Esophagus squamous epithelium (tissue), 4 donors: Measurements from ENCODE around the gene SP100.

ENCODE experiments used
- POLR2A ChIP-seq, 4 donors: fragments of 450-650 bp; IDR thresholded peaks; one replicate each; pipeline ENCODE4 v1.6.1; 2017; ENCODE audit warnings: antibody characterized with exemption in 4 of 4, mild to moderate bottlenecking in 4 of 4, moderate library complexity in 3 of 4
- TF ChIP-seq, protein P1 (sequence below), 6 experiments: fragments of 450-650 bp in 4 of 6; fragments of 200-600 bp in 2 of 6; sonication (generic) in 2 of 6; IDR thresholded peaks; one replicate each; pipeline ENCODE4 v1.5.1; 2016 to 2019; ENCODE audit warnings: antibody characterized with exemption in 6 of 6, mild to moderate bottlenecking in 4 of 6, moderate library complexity in 4 of 6

DNA sequence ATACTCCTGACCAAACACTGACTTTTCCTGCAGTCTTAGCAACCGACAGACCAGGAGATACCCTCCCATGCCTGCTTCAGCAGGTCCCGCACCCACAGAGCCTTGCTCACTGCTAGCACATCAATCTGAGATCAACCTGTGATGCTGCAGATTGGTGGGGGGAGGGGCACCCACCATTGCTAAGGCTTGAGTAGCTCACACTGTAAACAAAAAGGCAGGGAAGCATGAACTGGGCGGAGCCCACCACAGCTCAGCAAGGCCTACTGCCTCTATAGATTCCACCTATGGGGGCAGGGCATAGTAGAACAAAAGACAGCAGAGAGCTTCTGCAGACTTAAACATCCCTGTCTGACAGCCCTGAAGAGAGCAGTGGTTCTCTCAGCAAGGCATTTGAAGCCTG lies 109.7 kb downstream of the SP100 start:
- TF ChIP-seq, protein P1, sequence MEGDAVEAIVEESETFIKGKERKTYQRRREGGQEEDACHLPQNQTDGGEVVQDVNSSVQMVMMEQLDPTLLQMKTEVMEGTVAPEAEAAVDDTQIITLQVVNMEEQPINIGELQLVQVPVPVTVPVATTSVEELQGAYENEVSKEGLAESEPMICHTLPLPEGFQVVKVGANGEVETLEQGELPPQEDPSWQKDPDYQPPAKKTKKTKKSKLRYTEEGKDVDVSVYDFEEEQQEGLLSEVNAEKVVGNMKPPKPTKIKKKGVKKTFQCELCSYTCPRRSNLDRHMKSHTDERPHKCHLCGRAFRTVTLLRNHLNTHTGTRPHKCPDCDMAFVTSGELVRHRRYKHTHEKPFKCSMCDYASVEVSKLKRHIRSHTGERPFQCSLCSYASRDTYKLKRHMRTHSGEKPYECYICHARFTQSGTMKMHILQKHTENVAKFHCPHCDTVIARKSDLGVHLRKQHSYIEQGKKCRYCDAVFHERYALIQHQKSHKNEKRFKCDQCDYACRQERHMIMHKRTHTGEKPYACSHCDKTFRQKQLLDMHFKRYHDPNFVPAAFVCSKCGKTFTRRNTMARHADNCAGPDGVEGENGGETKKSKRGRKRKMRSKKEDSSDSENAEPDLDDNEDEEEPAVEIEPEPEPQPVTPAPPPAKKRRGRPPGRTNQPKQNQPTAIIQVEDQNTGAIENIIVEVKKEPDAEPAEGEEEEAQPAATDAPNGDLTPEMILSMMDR (IDR thresholded peaks at IDR 0.05): no peak
- no peak for TF ChIP-seq POLR2A (IDR thresholded peaks at IDR 0.05)
